Measurements from ENCODE around the gene BORCS5.
"Not testable (repeated sequence)": the region's sequence is repeated elsewhere in the genome, so short reads cannot be mapped to it uniquely, and the experiment has no call there.

Gene BORCS5

DNA sequence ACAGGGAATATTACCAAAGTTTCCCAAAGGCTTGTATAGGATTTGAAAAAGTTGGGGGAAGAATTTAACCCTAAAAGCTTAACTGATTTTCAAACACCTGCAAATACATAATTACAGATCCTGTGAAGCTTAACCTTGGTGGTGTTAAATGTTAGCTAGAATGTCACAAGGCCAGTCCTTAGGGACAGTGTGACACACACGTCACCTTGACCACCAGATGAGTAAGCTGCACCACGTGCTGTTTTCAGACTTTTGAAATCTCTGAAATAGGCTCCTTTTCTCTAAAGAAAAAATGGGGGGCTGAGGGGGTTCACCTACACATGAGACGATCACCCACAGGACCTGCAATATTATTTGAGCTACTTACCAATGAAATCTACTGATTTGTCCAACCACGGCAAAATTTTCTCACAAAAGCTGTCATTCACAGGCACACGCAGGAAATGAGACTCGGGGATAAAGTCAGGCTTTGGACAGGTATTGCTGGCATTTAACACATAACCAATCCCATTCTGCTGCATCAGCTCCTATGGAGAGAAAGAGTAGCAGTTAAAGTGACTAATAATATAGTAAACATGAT, 129.9 kb downstream of the BORCS5 start:
- Histone ChIP-seq H3K27me3 (ENCODE audit: control insufficient read depth, insufficient read depth, low read length) (no peaks in the 10 kb centered on the region), H3K36me3 (ENCODE audit: control insufficient read depth, insufficient read depth, low read length) (peaks cover 3% of the 10 kb centered on the region), H3K4me1 (ENCODE audit: control insufficient read depth, insufficient read depth, low read length) (no peaks in the 10 kb centered on the region), H3K4me3 (ENCODE audit: low read depth, low read length) (no peak overlapping the region), H3K9me3 (ENCODE audit: control insufficient read depth, insufficient read depth, low read length) (no peaks in the 10 kb centered on the region), H3K9ac (ENCODE audit: low read depth, low read length) (no peak overlapping the region)

- H3K4me3 ChIP-seq (ENCODE audit: low read depth, low read length): no peak overlapping the region
- no peak overlapping the region for H3K9ac ChIP-seq (ENCODE audit: low read depth, low read length)
- no peaks in the 10 kb centered on the region for H3K27me3 ChIP-seq (ENCODE audit: control insufficient read depth, insufficient read depth, low read length)
- no peaks in the 10 kb centered on the region for H3K9me3 ChIP-seq (ENCODE audit: control insufficient read depth, insufficient read depth, low read length)
- H3K36me3 ChIP-seq (ENCODE audit: control insufficient read depth, insufficient read depth, low read length): peaks cover 3% of the 10 kb centered on the region
- no peaks in the 10 kb centered on the region for H3K4me1 ChIP-seq (ENCODE audit: control insufficient read depth, insufficient read depth, low read length)
Observed at GRCh38 chr12:12487490-12487889, 130.6 kb downstream of the BORCS5 start.

DNA sequence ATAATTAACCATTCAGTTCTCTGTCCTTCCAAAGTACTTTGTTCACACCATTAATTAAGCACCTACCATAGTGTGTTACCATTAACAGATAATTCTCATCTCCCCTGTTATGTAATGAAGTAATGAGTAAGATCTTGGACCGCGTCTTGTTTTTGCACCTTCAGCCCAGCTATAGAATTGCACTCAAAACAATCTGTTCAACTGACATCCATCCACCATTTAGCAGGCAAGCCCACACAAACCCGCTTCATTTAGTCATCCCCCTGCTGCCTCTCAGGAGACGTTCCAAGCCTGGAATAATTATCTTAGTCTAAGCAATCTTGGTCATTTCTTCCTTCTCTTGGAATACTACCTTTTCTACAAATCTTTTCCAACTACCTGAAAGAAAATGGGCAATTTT, 131.4 kb downstream of the BORCS5 start:
- H3K36me3 ChIP-seq (ENCODE audit: control insufficient read depth, insufficient read depth, low read length): peaks cover 3% of the 10 kb centered on the region
- no peak overlapping the region for H3K9ac ChIP-seq (ENCODE audit: low read depth, low read length)
- no peaks in the 10 kb centered on the region for H3K4me1 ChIP-seq (ENCODE audit: control insufficient read depth, insufficient read depth, low read length)
- H3K9me3 ChIP-seq (ENCODE audit: control insufficient read depth, insufficient read depth, low read length): no peaks in the 10 kb centered on the region
- no peak overlapping the region for H3K4me3 ChIP-seq (ENCODE audit: low read depth, low read length)
- H3K27me3 ChIP-seq (ENCODE audit: control insufficient read depth, insufficient read depth, low read length): no peaks in the 10 kb centered on the region

DNA sequence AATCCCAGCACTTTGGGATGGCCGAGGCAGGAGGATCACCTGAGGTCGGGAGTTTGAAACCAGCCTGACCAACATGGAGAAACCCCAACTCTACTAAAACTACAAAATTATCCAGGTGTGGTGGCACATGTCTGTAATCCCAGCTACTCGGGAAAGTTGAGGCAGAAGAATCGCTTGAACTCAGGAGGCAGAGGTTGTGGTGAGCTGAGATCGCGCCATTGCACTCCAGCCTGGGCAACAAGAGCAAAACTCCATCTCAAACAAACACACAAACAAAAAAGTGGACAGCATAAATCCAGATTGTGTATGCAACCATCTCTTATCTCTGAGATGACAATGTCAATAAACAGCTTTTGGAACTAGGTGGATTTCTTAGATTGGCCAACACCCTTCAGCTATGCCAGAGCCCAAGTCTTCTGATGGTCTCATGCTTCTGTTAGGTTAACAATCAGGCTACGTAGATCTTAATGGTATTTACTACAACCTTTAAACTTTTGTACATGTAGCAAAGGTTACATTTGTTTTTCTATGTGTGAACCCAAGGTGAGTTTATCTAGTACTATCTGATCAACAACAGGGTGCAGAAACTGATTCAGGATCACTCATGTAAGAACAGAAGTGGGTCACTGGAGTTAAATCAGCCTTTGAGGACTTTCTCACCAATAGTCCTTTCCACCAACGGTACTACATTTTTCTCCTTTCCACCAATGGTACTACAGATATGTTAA, 132.1 kb downstream of the BORCS5 start:
- Histone ChIP-seq H3K4me1 (ENCODE audit: control insufficient read depth, insufficient read depth, low read length) (no peaks in the 10 kb centered on the region), H3K36me3 (ENCODE audit: control insufficient read depth, insufficient read depth, low read length) (peaks cover 3% of the 10 kb centered on the region), H3K9ac (ENCODE audit: low read depth, low read length) (no peak overlapping the region), H3K9me3 (ENCODE audit: control insufficient read depth, insufficient read depth, low read length) (no peaks in the 10 kb centered on the region), H3K4me3 (ENCODE audit: low read depth, low read length) (no peak overlapping the region), H3K27me3 (ENCODE audit: control insufficient read depth, insufficient read depth, low read length) (no peaks in the 10 kb centered on the region)

DNA sequence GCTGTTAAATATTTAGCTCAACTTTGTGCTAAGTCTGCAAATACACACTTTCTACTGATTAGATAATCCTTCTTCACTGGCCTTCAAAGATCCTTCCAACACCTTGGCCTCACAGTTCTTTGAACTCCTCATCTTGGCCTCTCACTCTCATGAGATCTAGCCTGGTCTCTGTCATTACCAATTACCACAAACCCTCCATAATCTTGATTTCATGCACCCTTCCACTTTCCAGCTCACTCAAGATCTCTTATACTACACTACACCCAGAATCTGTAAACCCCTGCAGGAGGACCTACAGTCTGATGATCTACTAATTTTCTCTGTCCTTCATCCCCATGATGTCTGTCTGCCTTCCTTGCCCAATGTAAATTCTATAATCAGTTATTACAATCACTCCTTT, 134.7 kb downstream of the BORCS5 start:
- Histone ChIP-seq H3K4me3 (ENCODE audit: low read depth, low read length) (no peak overlapping the region), H3K36me3 (ENCODE audit: control insufficient read depth, insufficient read depth, low read length) (no peaks in the 10 kb centered on the region), H3K4me1 (ENCODE audit: control insufficient read depth, insufficient read depth, low read length) (peaks cover 6% of the 10 kb centered on the region), H3K9ac (ENCODE audit: low read depth, low read length) (no peak overlapping the region), H3K9me3 (ENCODE audit: control insufficient read depth, insufficient read depth, low read length) (no peaks in the 10 kb centered on the region), H3K27me3 (ENCODE audit: control insufficient read depth, insufficient read depth, low read length) (no peaks in the 10 kb centered on the region)

DNA sequence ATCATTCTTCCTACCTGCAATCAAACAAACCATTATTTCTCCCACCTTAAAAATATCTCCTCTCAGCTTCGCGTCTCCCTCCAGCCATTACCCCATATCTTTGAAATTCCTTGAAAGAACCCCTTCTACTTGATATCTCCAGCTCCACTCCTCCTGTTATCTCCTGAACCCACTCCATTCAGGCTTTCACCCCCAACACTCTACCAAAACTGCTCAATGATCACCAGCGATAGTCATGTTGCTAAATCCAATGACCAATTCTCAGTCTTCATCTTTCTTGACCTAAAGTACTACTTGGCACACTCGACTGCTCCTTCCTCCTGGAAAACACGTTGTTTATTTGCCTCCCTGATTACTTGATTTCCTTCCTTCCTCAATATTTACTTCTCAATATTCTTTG, 135.7 kb downstream of the BORCS5 start:
- Histone ChIP-seq H3K4me3 (ENCODE audit: low read depth, low read length) (no peak overlapping the region), H3K36me3 (ENCODE audit: control insufficient read depth, insufficient read depth, low read length) (no peaks in the 10 kb centered on the region), H3K9ac (ENCODE audit: low read depth, low read length) (no peak overlapping the region), H3K4me1 (ENCODE audit: control insufficient read depth, insufficient read depth, low read length) (peaks cover 8% of the 10 kb centered on the region), H3K27me3 (ENCODE audit: control insufficient read depth, insufficient read depth, low read length) (no peaks in the 10 kb centered on the region), H3K9me3 (ENCODE audit: control insufficient read depth, insufficient read depth, low read length) (no peaks in the 10 kb centered on the region)

GRCh38 chr12:12495536-12495935, 138.7 kb downstream of the BORCS5 start:
- no peaks in the 10 kb centered on the region for H3K27me3 ChIP-seq (ENCODE audit: control insufficient read depth, insufficient read depth, low read length)
- no peaks in the 10 kb centered on the region for H3K36me3 ChIP-seq (ENCODE audit: control insufficient read depth, insufficient read depth, low read length)
- no peak overlapping the region for H3K9ac ChIP-seq (ENCODE audit: low read depth, low read length)
- no peaks in the 10 kb centered on the region for H3K9me3 ChIP-seq (ENCODE audit: control insufficient read depth, insufficient read depth, low read length)
- H3K4me3 ChIP-seq (ENCODE audit: low read depth, low read length): no peak overlapping the region
- H3K4me1 ChIP-seq (ENCODE audit: control insufficient read depth, insufficient read depth, low read length): peaks cover 11% of the 10 kb centered on the region

DNA sequence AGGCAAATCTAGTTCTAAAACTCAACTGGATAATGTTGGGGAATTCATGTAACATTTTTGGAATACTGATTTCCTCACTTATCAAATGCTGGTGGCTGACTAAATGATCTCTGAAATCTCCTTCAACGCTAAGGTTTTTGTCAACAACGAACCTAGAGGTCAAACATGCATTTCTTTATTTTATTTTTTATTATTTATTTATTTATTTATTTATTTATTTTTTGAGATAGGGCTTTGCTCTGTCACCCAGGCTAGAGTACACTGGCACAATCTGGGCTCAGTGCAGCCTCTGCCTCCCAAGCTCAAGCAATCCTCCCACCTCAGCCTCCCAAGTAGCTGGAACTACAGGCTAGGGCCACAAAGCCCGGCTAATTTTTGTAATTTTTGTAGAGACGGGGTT, 141.3 kb downstream of the BORCS5 start:
- Histone ChIP-seq H3K9ac (ENCODE audit: low read depth, low read length) (no peak overlapping the region), H3K27me3 (ENCODE audit: control insufficient read depth, insufficient read depth, low read length) (no peaks in the 10 kb centered on the region), H3K36me3 (ENCODE audit: control insufficient read depth, insufficient read depth, low read length) (no peaks in the 10 kb centered on the region), H3K4me1 (ENCODE audit: control insufficient read depth, insufficient read depth, low read length) (peaks cover 11% of the 10 kb centered on the region), H3K4me3 (ENCODE audit: low read depth, low read length) (no peak overlapping the region), H3K9me3 (ENCODE audit: control insufficient read depth, insufficient read depth, low read length) (no peaks in the 10 kb centered on the region)

DNA sequence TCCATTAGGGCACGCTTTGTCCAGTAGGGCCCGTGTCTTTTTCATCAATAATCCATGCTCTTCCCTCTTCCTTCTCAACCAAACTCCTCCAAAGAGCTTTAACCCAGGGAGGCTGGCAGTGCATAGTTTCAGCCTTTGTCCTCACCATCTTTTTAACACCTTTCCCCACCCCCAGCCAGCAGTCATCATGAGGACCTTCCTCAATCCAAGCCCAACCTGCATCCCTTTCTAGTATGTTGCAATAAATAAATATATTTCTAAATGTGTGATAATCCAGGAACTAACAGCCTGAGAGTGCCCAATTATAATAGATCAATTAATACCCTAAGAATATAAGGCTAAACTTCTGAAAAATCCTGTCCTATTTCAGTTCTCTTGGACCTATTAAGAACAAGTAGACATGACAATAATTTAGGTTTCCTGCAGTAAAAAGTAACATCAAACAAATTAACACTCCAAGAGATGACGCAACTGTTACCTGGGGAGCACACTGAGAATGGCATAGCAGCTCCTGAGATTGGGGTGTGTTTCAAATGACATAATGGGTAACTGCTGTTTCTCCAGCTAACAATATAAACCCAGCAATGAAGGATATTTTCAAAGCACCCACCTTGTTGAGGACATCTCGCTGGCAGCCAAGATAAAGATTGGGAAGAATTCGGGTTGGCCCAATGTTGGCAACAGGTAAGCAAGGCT, 143.2 kb downstream of the BORCS5 start:
- no peaks in the 10 kb centered on the region for H3K9me3 ChIP-seq (ENCODE audit: control insufficient read depth, insufficient read depth, low read length)
- H3K36me3 ChIP-seq (ENCODE audit: control insufficient read depth, insufficient read depth, low read length): no peaks in the 10 kb centered on the region
- peaks cover 14% of the 10 kb centered on the region for H3K4me1 ChIP-seq (ENCODE audit: control insufficient read depth, insufficient read depth, low read length)
- H3K27me3 ChIP-seq (ENCODE audit: control insufficient read depth, insufficient read depth, low read length): no peaks in the 10 kb centered on the region
- no peak overlapping the region for H3K4me3 ChIP-seq (ENCODE audit: low read depth, low read length)
- H3K9ac ChIP-seq (ENCODE audit: low read depth, low read length): no peak overlapping the region

- Histone ChIP-seq H3K9me3 (ENCODE audit: control insufficient read depth, insufficient read depth, low read length) (no peaks in the 10 kb centered on the region), H3K36me3 (ENCODE audit: control insufficient read depth, insufficient read depth, low read length) (no peaks in the 10 kb centered on the region), H3K4me1 (ENCODE audit: control insufficient read depth, insufficient read depth, low read length) (peaks cover 21% of the 10 kb centered on the region), H3K9ac (ENCODE audit: low read depth, low read length) (no peak overlapping the region), H3K27me3 (ENCODE audit: control insufficient read depth, insufficient read depth, low read length) (no peaks in the 10 kb centered on the region), H3K4me3 (ENCODE audit: low read depth, low read length) (no peak overlapping the region)
Observed at GRCh38 chr12:12501121-12501520, 144.2 kb downstream of the BORCS5 start.

DNA sequence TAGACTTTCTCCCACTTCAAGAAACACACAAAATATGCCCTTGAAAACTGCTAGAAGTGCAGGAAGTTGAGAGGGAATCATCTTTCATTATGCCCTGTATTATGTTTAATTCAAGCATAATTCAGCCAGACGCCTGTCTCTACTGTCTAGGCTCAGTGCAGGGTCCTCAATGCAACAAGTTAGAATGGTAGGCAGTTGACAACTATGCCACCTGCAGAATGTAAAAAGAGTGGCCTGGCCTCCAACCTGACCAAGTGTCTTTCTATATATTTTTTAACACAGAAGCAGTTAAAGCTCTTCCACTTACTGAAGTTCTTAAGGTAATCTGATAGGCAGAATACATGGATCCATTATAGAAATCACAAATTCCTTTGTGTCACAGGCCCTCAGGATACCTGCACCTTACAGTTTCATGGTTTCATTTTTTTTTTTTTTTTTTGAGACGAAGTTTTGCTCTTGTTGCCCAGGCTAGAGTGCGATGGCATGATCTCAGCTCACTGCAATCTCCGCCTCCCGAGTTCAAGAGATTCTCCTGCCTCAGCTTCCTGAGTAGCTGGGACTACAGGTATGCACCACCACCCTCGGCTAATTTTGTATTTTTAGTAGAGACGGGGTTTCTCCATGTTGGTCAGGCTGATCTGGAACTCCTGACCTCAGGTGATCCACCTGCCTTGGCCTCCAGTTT, 145.4 kb downstream of the BORCS5 start:
- not testable (repeated sequence) for H3K36me3 ChIP-seq (ENCODE audit: control insufficient read depth, insufficient read depth, low read length); H3K4me3 ChIP-seq (ENCODE audit: low read depth, low read length); H3K27me3 ChIP-seq (ENCODE audit: control insufficient read depth, insufficient read depth, low read length); H3K9me3 ChIP-seq (ENCODE audit: control insufficient read depth, insufficient read depth, low read length); H3K9ac ChIP-seq (ENCODE audit: low read depth, low read length)
- peaks cover 25% of the 10 kb centered on the region for H3K4me1 ChIP-seq (ENCODE audit: control insufficient read depth, insufficient read depth, low read length)

- Histone ChIP-seq H3K4me1 (ENCODE audit: control insufficient read depth, insufficient read depth, low read length) (peaks cover 27% of the 10 kb centered on the region), H3K36me3 (ENCODE audit: control insufficient read depth, insufficient read depth, low read length) (no peaks in the 10 kb centered on the region), H3K4me3 (ENCODE audit: low read depth, low read length) (no peak overlapping the region), H3K9ac (ENCODE audit: low read depth, low read length) (no peak overlapping the region), H3K27me3 (ENCODE audit: control insufficient read depth, insufficient read depth, low read length) (no peaks in the 10 kb centered on the region), H3K9me3 (ENCODE audit: control insufficient read depth, insufficient read depth, low read length) (no peaks in the 10 kb centered on the region)
Observed at GRCh38 chr12:12502815-12503151, 145.9 kb downstream of the BORCS5 start.

Data from iPS-15b (cell line).